ENCODE measurements around the gene SCN9A. TPM values are rescaled to one million over a fixed set of nuclear protein-coding genes. Genes with fewer than 3 reads are reported as not detected.

The SCN9A gene
- total RNA-seq, 2 donors from 2014 or later: 3.8 to 4.5 TPM

- Histone ChIP-seq H3K36me3 (no peaks in the 10 kb centered on the region), H3K27me3 (replicated peaks; ENCODE audit: insufficient read depth) (no peaks in the 10 kb centered on the region), H3K4me1 (ENCODE audit: control insufficient read depth in 1 of 2, low read depth in 2 of 2) (no peaks in the 10 kb centered on the region), H3K4me3 (no peak overlapping the region), H3K9me3 (no peaks in the 10 kb centered on the region), H3K27ac (no peak overlapping the region)
- ATAC-seq (ENCODE audit: insufficient number of reproducible peaks, low FRiP score, low read depth): no peak
- TF ChIP-seq CTCF (IDR thresholded peaks at IDR 0.05): no peak
- DNase-seq (ENCODE audit: low spot score): no peak
Observed at GRCh38 chr2:166179201-166179600, 196.5 kb downstream of the SCN9A start.

GRCh38 chr2:166173263-166173662 lies 202.5 kb downstream of the SCN9A start:
- Histone ChIP-seq H3K4me1 (ENCODE audit: control insufficient read depth in 1 of 2, low read depth in 2 of 2) (no peaks in the 10 kb centered on the region), H3K27me3 (replicated peaks; ENCODE audit: insufficient read depth) (no peaks in the 10 kb centered on the region), H3K9me3 (no peaks in the 10 kb centered on the region), H3K27ac (no peak overlapping the region), H3K36me3 (no peaks in the 10 kb centered on the region), H3K4me3 (no peak overlapping the region)
- no peak for TF ChIP-seq CTCF (IDR thresholded peaks at IDR 0.05)
- no peak for ATAC-seq (ENCODE audit: insufficient number of reproducible peaks, low FRiP score, low read depth)
- DNase-seq (ENCODE audit: low spot score): no peak

- Histone ChIP-seq H3K4me1 (ENCODE audit: control insufficient read depth in 1 of 2, low read depth in 2 of 2) (no peaks in the 10 kb centered on the region), H3K27ac (no peak overlapping the region), H3K9me3 (no peaks in the 10 kb centered on the region), H3K27me3 (replicated peaks; ENCODE audit: insufficient read depth) (no peaks in the 10 kb centered on the region), H3K36me3 (no peaks in the 10 kb centered on the region), H3K4me3 (no peak overlapping the region)
- no peak for ATAC-seq (ENCODE audit: insufficient number of reproducible peaks, low FRiP score, low read depth)
- no peak for DNase-seq (ENCODE audit: low spot score)
- no peak for TF ChIP-seq CTCF (IDR thresholded peaks at IDR 0.05)
Observed at GRCh38 chr2:166171216-166171615, 204.5 kb downstream of the SCN9A start.

GRCh38 chr2:166170356-166170755 lies 205.4 kb downstream of the SCN9A start:
- Histone ChIP-seq H3K27me3 (replicated peaks; ENCODE audit: insufficient read depth) (no peaks in the 10 kb centered on the region), H3K4me3 (no peak overlapping the region), H3K27ac (no peak overlapping the region), H3K36me3 (no peaks in the 10 kb centered on the region), H3K4me1 (ENCODE audit: control insufficient read depth in 1 of 2, low read depth in 2 of 2) (no peaks in the 10 kb centered on the region), H3K9me3 (no peaks in the 10 kb centered on the region)
- no peak for TF ChIP-seq CTCF (IDR thresholded peaks at IDR 0.05)
- no peak for ATAC-seq (ENCODE audit: insufficient number of reproducible peaks, low FRiP score, low read depth)
- no peak for DNase-seq (ENCODE audit: low spot score)

- Histone ChIP-seq H3K36me3 (no peaks in the 10 kb centered on the region), H3K9me3 (no peaks in the 10 kb centered on the region), H3K4me1 (ENCODE audit: control insufficient read depth in 1 of 2, low read depth in 2 of 2) (no peaks in the 10 kb centered on the region), H3K27me3 (replicated peaks; ENCODE audit: insufficient read depth) (no peaks in the 10 kb centered on the region), H3K27ac (no peak overlapping the region), H3K4me3 (no peak overlapping the region)
- TF ChIP-seq CTCF (IDR thresholded peaks at IDR 0.05): no peak
- no peak for DNase-seq (ENCODE audit: low spot score)
- ATAC-seq (ENCODE audit: insufficient number of reproducible peaks, low FRiP score, low read depth): no peak
Observed at GRCh38 chr2:166167449-166167848, 208.3 kb downstream of the SCN9A start.
